ENCODE data around the gene KIAA1958. TPM values are rescaled to one million over a fixed set of nuclear protein-coding genes. Genes with fewer than 3 reads are reported as not detected.
"Not testable (repeated sequence)": the region's sequence is repeated elsewhere in the genome, so short reads cannot be mapped to it uniquely, and the experiment has no call there.

Gene KIAA1958
- total RNA-seq, 1 experiment from 2014 or later = 1.1 TPM

DNA sequence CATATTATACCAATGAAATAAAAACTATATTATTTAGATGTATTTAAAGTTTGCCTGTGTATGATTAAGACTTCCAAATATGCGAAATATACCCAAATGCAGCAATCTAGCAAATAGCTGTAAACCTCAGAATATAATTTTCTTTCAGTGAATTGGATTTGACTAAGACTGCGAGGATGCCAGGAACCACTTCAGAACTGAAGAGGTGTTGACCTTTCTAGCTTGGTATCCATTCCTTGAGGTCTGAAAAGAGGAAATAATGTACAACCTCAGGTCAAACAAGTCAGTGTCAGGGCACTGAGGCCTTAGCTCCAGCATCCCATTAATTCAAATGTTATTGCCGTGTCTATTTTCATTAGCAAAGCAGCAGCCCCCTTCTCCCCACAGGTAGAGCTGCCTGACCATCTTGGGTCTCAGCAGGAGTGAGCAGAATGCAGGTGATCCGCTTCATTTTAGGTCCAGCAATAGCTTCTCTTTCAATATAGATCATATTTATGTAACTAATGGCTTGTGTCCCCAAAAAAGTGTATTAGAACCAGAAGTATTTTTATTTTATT is 100.0 kb downstream of the KIAA1958 start:
- Histone ChIP-seq H3K27me3 (replicated peaks) (no peaks in the 10 kb centered on the region), H3K36me3 (no peaks in the 10 kb centered on the region), H3K9me3 (replicated peaks) (no peaks in the 10 kb centered on the region), H3K4me1 (replicated peaks) (no peaks in the 10 kb centered on the region), H3K4me3 (no peak overlapping the region), H3K27ac (no peak overlapping the region)
- DNase-seq (ENCODE audit: low read depth in 1 of 2, low spot score in 2 of 2) = no peak

DNA sequence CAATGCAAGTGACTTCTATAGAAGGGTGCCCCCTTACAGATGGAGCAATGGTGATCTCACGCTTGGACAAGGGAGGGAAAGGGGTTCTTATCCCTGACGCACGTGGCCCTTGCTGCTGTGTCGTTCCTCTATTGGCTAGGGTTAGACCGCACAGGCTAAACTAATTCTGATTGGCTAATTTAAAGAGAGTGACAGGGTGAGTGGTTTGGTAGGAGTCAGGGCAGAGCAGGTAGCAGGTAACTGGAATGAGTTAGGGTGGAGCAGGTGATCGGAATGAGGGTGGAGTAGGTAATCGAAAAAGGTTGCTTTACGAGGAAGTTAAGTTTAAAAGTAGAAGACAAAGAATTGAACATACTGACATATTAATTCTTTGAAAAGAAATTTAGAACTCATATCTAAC is 105.2 kb downstream of the KIAA1958 start:
- H3K36me3 ChIP-seq; DNase-seq (ENCODE audit: low read depth in 1 of 2, low spot score in 2 of 2); H3K9me3 ChIP-seq (replicated peaks); H3K4me3 ChIP-seq; H3K27ac ChIP-seq; H3K27me3 ChIP-seq (replicated peaks); H3K4me1 ChIP-seq (replicated peaks): not testable (repeated sequence)

DNA sequence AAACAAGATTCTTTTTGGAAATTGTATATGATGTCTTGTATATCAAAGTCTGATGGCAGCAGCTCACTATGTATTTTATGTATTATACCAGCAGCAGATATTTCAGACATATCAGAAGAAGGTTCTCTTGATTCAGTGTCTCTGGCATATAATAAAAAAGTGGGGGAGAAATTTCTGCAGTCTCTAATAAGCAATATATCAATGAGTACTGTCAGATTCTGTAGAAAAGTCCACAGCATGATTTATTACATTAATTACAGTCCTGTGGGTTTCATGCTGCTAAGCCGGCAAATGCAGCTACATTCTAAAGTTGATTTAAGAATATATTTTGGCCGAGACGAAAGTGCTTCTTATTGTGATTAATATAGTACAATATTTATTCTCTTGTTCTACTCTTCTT is 113.1 kb downstream of the KIAA1958 start:
- H3K9me3 ChIP-seq (replicated peaks) = no peaks in the 10 kb centered on the region
- H3K4me1 ChIP-seq (replicated peaks) = no peaks in the 10 kb centered on the region
- no peak overlapping the region for H3K27ac ChIP-seq
- DNase-seq (ENCODE audit: low read depth in 1 of 2, low spot score in 2 of 2) = no peak
- H3K27me3 ChIP-seq (replicated peaks) = no peaks in the 10 kb centered on the region; the same call in 1 of the 2 replicates
- no peak overlapping the region for H3K4me3 ChIP-seq
- no peaks in the 10 kb centered on the region for H3K36me3 ChIP-seq

DNA sequence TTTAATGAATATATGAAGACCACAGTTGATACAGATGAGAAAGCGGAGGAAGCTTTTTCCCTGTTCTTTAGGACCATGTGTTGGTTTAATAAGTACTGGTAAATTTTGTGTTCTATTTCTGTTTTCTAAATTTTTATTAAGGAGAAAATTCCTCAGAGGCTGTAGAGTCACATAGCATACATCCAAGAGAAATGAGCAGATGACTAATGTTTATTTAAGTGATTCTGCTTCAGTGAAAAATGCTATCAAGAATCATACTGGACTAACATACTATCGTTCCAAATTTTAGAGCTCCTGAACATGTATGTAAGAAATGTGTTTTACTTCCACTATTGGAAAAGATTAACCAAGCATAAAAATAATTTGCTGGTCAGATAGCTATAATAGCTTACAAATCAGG is 115.0 kb downstream of the KIAA1958 start:
- no peaks in the 10 kb centered on the region for H3K36me3 ChIP-seq
- no peaks in the 10 kb centered on the region; the same call in 1 of the 2 replicates for H3K27me3 ChIP-seq (replicated peaks)
- DNase-seq (ENCODE audit: low read depth in 1 of 2, low spot score in 2 of 2) = no peak
- no peak overlapping the region for H3K27ac ChIP-seq
- no peaks in the 10 kb centered on the region for H3K4me1 ChIP-seq (replicated peaks)
- no peaks in the 10 kb centered on the region for H3K9me3 ChIP-seq (replicated peaks)
- no peak overlapping the region for H3K4me3 ChIP-seq

DNA sequence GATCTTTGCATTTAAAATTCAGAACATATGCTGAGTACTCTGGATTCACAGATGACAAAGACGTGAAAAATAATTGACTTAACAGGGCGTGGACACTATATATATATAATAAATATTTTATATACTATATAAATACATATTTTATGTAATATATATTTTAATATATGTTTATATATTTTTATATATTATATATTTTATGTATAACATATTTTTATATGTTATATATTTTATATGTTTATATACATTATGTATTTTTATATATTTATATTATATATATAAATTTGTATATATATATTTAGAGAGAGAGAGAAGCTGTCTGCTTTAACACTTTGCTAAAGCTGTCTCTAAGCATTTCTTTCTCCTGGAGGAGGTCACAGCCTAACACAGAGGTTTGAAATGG is 118.2 kb downstream of the KIAA1958 start:
- no peak for DNase-seq (ENCODE audit: low read depth in 1 of 2, low spot score in 2 of 2)
- Histone ChIP-seq H3K36me3 (no peaks in the 10 kb centered on the region), H3K4me3 (no peak overlapping the region), H3K27me3 (replicated peaks) (no peaks in the 10 kb centered on the region; the same call in 1 of the 2 replicates), H3K27ac (no peak overlapping the region), H3K9me3 (replicated peaks) (no peaks in the 10 kb centered on the region), H3K4me1 (replicated peaks) (no peaks in the 10 kb centered on the region)

DNA sequence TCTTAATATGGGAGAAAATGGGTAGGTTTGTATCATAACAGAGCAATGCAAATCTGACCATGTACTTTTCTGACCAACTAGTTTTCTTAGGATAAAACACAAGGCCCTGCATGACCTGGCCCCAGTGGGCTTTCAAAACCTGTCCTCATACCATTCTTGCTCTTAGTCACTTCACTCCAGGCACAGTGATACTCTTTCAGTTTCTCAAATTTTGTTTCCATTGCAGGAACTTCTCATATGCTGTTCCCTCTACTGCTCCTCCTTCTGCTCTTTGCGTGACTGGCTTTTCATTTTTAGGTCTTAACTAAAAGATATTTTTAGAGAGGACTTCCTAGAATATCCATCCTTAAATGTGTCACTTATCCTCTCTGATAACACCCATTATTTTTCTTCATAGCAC is 118.9 kb downstream of the KIAA1958 start:
- DNase-seq (ENCODE audit: low read depth in 1 of 2, low spot score in 2 of 2) = no peak
- Histone ChIP-seq H3K9me3 (replicated peaks) (no peaks in the 10 kb centered on the region), H3K4me3 (no peak overlapping the region), H3K36me3 (no peaks in the 10 kb centered on the region), H3K27me3 (replicated peaks) (no peaks in the 10 kb centered on the region), H3K4me1 (replicated peaks) (no peaks in the 10 kb centered on the region), H3K27ac (no peak overlapping the region)

DNA sequence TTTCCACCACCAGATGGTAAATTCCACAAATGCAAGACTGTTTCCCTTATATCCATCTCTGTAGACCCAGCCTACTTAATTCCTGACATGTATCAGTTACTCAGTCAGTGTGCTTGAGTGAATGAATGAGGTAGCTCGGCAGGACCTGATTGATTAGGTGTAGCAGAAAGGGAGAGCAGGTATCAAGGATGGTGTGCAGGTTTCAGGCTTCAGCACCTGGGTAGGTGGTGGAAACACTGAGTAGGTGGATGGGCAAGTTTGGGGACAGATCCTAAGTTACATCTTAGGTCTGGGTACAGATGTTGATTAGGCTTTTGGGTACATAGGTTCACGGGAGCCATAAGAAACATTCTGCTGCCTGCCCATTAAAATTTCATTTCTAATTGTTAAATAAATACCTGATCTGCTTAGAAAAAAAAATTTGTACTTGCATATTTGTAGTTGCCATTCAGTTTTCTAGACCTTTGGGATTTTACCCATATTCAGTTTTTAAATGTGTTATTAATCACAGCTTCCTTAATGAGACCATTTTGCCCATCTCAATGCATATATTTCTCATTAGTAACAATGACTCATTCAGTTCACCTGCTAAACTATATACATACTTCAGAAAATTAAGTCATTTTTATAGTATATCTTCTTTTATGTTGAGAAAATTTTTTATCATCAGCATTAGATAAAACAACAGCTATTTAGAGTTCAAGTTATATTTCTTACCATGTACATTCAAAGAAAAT is 119.5 kb downstream of the KIAA1958 start:
- DNase-seq (ENCODE audit: low read depth in 1 of 2, low spot score in 2 of 2) = no peak
- Histone ChIP-seq H3K9me3 (replicated peaks) (no peaks in the 10 kb centered on the region), H3K27ac (no peak overlapping the region), H3K4me3 (no peak overlapping the region), H3K36me3 (no peaks in the 10 kb centered on the region), H3K27me3 (replicated peaks) (no peaks in the 10 kb centered on the region), H3K4me1 (replicated peaks) (no peaks in the 10 kb centered on the region)

DNA sequence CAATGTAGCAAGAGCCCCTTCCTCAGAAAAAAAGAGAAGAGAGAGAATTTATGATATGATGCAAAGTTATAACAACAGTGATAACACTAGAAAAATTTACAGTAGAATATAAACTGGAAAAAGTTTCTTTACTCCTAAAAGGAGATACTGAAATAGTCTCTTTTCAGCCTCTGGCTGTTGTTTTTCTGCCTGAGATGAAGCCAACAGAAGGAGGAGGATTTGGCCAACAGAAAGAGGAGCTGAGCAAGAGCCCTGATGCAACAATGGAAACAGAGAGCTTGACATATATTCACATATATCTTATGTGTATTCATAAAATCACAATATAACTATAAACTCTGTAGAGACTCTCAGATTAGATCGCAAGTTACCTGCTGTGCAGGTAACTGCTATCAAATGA is 122.2 kb downstream of the KIAA1958 start:
- no peaks in the 10 kb centered on the region for H3K4me1 ChIP-seq (replicated peaks)
- H3K27me3 ChIP-seq (replicated peaks) = no peaks in the 10 kb centered on the region
- no peaks in the 10 kb centered on the region for H3K36me3 ChIP-seq
- no peak overlapping the region for H3K27ac ChIP-seq
- no peak overlapping the region for H3K4me3 ChIP-seq
- no peaks in the 10 kb centered on the region for H3K9me3 ChIP-seq (replicated peaks)
- DNase-seq (ENCODE audit: low read depth in 1 of 2, low spot score in 2 of 2) = no peak

DNA sequence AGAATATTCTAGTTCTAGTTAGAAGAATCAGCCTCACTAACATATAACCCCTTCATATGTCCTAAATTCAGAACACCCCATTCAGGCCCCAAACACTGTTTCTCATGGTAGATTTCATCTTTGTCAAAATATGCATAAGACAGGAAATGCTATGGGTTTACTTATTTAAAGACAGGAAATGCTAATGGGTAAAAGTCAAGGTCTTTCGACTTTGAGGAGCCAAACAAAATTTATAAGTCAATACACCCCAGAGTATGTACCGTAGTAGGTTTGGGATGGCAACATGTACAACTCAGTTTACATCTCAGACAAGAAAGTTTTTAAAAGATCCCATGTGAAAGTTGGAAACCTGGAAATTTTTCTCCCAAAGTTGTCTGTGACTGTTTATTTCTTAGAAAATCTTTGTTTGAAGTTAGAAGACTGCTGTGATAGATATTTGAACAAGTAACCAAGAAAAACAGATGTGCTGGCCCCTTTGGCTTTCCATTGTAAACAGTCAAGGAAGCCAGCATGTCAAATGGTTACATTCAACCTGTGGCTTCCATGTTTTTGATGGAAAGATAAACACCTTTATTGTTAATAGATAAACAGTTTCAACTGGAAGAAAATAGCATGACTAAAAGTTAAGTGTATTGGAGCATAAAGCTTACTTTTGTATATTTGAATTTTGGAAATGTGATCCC is 129.1 kb downstream of the KIAA1958 start:
- H3K4me3 ChIP-seq = no peak overlapping the region
- no peak overlapping the region for H3K27ac ChIP-seq
- no peaks in the 10 kb centered on the region for H3K27me3 ChIP-seq (replicated peaks)
- no peaks in the 10 kb centered on the region for H3K36me3 ChIP-seq
- no peaks in the 10 kb centered on the region for H3K4me1 ChIP-seq (replicated peaks)
- no peaks in the 10 kb centered on the region for H3K9me3 ChIP-seq (replicated peaks)
- DNase-seq (ENCODE audit: low read depth in 1 of 2, low spot score in 2 of 2) = no peak

DNA sequence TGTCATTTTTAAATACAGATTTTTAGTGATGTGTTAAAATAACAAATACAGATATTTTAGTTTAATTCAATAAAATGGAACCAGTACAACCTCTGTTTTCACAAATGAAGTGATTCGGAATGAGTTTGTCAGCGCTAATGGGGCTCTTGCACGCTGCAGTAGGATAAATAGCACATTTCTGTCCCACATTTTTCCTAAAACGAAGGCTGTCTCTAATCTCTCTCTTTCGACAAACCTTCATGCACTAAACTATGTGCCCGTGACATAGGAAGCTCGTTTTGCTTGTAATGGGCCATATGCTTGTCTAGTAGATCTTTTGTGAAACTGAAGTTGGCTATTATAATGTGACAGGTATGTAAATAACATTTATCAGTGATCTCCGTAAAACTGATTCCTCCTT is 130.7 kb downstream of the KIAA1958 start:
- no peaks in the 10 kb centered on the region for H3K4me1 ChIP-seq (replicated peaks)
- H3K4me3 ChIP-seq = no peak overlapping the region
- no peak overlapping the region for H3K27ac ChIP-seq
- no peak for DNase-seq (ENCODE audit: low read depth in 1 of 2, low spot score in 2 of 2)
- no peaks in the 10 kb centered on the region for H3K36me3 ChIP-seq
- H3K27me3 ChIP-seq (replicated peaks) = no peaks in the 10 kb centered on the region
- no peaks in the 10 kb centered on the region for H3K9me3 ChIP-seq (replicated peaks)

DNA sequence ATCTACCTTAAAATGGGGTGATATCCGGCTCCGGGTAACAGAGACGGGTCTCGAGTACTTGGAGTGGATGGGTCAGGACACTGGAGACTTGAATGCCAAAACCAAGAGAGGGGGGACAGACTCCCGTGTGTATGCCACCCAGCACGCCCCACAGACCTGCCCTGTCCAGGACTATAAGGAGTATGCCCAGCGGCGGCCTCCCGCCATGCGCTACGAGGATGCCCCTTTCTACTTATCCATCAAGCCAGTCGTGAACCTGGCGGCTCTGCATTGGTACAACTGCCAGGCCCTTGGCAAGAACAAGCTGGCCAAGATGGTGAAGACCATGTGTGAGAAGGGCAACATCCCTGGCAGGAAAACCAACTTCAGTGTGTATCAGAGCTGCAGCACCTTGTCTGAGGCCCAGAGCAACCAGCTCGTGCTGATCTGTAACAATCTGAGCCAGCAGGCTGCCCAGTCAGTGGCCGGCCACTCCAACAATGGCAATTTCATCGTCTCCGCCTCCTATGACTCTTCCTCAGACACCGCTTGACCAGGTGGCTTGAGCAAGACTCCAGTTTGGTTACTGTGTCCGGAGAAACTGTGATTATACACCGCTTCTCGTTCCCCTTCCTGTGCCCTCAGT is 131.9 kb downstream of the KIAA1958 start:
- H3K27me3 ChIP-seq (replicated peaks) = no peaks in the 10 kb centered on the region
- H3K4me1 ChIP-seq (replicated peaks) = no peaks in the 10 kb centered on the region
- no peak overlapping the region for H3K4me3 ChIP-seq
- no peaks in the 10 kb centered on the region for H3K9me3 ChIP-seq (replicated peaks)
- H3K27ac ChIP-seq = no peak overlapping the region
- DNase-seq (ENCODE audit: low read depth in 1 of 2, low spot score in 2 of 2) = no peak
- no peaks in the 10 kb centered on the region for H3K36me3 ChIP-seq

DNA sequence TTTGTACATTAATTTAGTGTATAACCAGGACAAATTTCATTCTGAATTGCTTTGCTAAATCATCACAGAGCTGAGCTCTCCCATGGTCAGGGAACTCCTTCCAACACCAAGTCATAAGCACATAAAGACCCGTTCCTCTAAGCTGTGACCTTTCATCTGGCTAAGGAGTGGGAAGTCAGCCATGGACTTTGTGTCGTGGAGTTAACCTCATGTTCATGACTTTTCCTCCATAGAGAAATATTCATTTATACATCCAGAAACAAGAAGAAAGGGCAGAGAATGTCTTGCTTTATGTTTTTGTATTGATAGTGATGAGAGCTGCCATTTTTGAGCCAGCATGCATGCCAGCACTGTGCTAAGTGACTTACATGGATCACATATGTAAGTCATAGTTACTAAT is 133.8 kb downstream of the KIAA1958 start:
- Histone ChIP-seq H3K27ac (no peak overlapping the region), H3K4me1 (replicated peaks) (no peaks in the 10 kb centered on the region), H3K27me3 (replicated peaks) (no peaks in the 10 kb centered on the region), H3K4me3 (no peak overlapping the region), H3K36me3 (no peaks in the 10 kb centered on the region), H3K9me3 (replicated peaks) (no peaks in the 10 kb centered on the region)
- DNase-seq (ENCODE audit: low read depth in 1 of 2, low spot score in 2 of 2) = no peak

DNA sequence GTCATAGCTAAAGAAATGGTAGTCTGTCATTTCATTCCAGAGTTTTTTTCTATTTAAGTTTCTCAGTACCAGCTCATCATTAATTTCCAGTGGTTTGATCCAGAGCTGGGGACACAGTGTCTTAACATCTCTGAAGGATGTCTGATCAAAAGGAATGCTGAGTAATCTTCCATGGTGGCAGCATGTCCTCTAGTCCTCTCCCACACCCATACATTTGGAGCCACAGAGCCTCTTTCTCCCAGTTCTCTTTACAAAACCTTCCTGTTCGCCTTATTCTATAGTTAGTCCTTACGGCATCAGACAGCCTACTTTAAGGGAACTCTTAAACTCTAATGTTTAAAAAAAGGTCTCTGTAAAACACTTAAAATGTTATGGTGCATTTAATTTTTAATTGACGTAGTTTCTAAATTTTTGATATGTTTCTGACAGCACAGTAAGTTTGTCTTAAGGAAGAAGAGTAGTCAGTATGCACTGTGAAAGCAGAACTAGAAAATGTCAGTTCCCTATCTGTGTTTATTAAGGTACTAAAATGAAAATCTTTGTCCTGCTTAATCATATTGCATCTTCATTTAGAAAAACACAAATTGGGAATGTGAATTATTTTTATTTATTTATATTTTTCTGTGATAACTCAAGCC is 134.5 kb downstream of the KIAA1958 start:
- no peak for DNase-seq (ENCODE audit: low read depth in 1 of 2, low spot score in 2 of 2)
- Histone ChIP-seq H3K4me1 (replicated peaks) (no peaks in the 10 kb centered on the region), H3K27ac (no peak overlapping the region), H3K27me3 (replicated peaks) (no peaks in the 10 kb centered on the region), H3K4me3 (no peak overlapping the region), H3K36me3 (no peaks in the 10 kb centered on the region), H3K9me3 (replicated peaks) (no peaks in the 10 kb centered on the region)

DNA sequence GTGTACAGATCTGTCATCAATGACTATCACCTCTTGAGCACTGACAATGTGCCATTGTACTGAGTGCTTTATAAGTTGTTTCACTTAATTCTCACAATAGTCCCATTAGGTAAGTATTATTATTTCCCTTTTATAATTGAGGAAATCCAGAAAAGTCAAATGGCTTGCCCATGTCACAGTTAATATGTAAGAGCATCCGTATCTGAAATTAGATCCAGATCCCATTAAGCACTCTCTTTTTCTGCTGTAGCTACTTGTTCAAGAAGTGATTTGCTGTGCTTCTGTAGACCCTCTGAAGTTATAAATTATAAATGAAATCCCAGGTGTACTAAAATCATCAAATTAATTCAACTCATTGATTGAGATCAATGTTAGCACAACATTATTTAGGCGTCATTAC is 136.6 kb downstream of the KIAA1958 start:
- Histone ChIP-seq H3K4me3 (no peak overlapping the region), H3K9me3 (replicated peaks) (no peaks in the 10 kb centered on the region), H3K4me1 (replicated peaks) (no peaks in the 10 kb centered on the region), H3K27me3 (replicated peaks) (no peaks in the 10 kb centered on the region), H3K36me3 (no peaks in the 10 kb centered on the region), H3K27ac (no peak overlapping the region)
- no peak for DNase-seq (ENCODE audit: low read depth in 1 of 2, low spot score in 2 of 2)
